ENCODE results near the gene ZNF786. TPM values are rescaled to one million over a fixed set of nuclear protein-coding genes. Genes with fewer than 3 reads are reported as not detected.
A peak's percentile ranks its signal among the peaks of the same experiment; 100 is the strongest.

The ZNF786 gene
- total RNA-seq (2013; cell fraction: nucleolus; rRNA removed), result 8.3 and 9.4 TPM in 2 replicates
- total RNA-seq (2014; rRNA removed) (4.8 and 6.3 TPM in 2 replicates), total RNA-seq (2014; rRNA removed; fragmentation: Illumina TruSeq; extraction: Trizol) (3.7 and 4.1 TPM in 2 replicates), total RNA-seq (2021) (5.8 and 6.4 TPM in 2 replicates), polyA plus RNA-seq (2011; rRNA removed) (1.6 and 1.8 TPM in 2 replicates), polyA plus RNA-seq (2014; fragmentation: Illumina TruSeq; extraction: Trizol) (2.0 and 2.9 TPM in 2 replicates), polyA plus RNA-seq (2014; fragmentation: Nextera tagmentation; extraction: Ambion mirVana) (under 1 TPM; 0.47 to 0.86 TPM), polyA plus RNA-seq (2014; rRNA removed) (3.7 and 4.4 TPM in 2 replicates), polyA plus RNA-seq (2016; fragmentation: Nextera tagmentation; extraction: Ambion mirVana) (1 to 10 TPM; 4.9 to 7.0 TPM), polyA minus RNA-seq (2011; rRNA and poly(A)+ RNA removed) (4.3 and 8.3 TPM in 2 replicates), Bru-seq, nascent RNA (percentile 57 among the genes with signal in this experiment), BruChase-seq, experiment 1, labeled RNA remaining after a 6-hour chase (percentile 52 among the genes with signal in this experiment), BruChase-seq, experiment 2, labeled RNA remaining after a 2-hour chase (percentile 52 among the genes with signal in this experiment)
- 1.2 TPM for polyA plus RNA-seq (2011; ENCODE audit: low read depth)
- 1.9 and 3.2 TPM in 2 replicates for polyA plus RNA-seq (2011; cell fraction: cytosol; rRNA removed)
- polyA plus RNA-seq (2011; cell fraction: nucleus; rRNA removed), result 2.5 and 4.3 TPM in 2 replicates
- 2.5 and 3.0 TPM in 2 replicates for polyA plus RNA-seq (2012)
- polyA minus RNA-seq (2011; cell fraction: cytosol; rRNA and poly(A)+ RNA removed), result 2.1 and 2.3 TPM in 2 replicates
- 2.3 and 5.0 TPM in 2 replicates for polyA minus RNA-seq (2011; cell fraction: nucleus; rRNA and poly(A)+ RNA removed)
- long read RNA-seq, experiment 1, partial matches to known transcripts, result 0 of 3 reads
- long read RNA-seq, experiment 1, other reads (novel, unspliced or antisense), result 3 of 3 reads
- long read RNA-seq, experiment 2, partial matches to known transcripts, result 0 of 10 reads
- long read RNA-seq, experiment 2, other reads (novel, unspliced or antisense), result 6 of 10 reads

- intact Hi-C loops (cut with micrococcal nuclease; ENCODE audit: unreplicated experiment), result loop anchor here (1.0 to 2.0 kb wide), 2 partner anchors 62 to 85 kb away; partner anchors contain the start of gene PDIA4
- RAD21 ChIA-PET (ENCODE audit: unreplicated experiment), result no interaction called here
- TF ChIP-seq RCOR1 (conservative IDR thresholded peaks at IDR 0.05; ENCODE audit: low read depth, low read length), result no peak
- TF ChIP-seq TCF12 (IDR thresholded peaks at IDR 0.05; ENCODE audit: low read depth, low read length), result peak; percentile 34; the same call in 1 of the 2 replicates
- no peak for TF ChIP-seq SMAD1 (IDR thresholded peaks at IDR 0.05; ENCODE audit: low read depth, partially characterized antibody)
- TF ChIP-seq FOXK2 (IDR thresholded peaks at IDR 0.05), result no peak
- no peak; the same call in 1 of the 2 replicates for TF ChIP-seq RBBP5 (conservative IDR thresholded peaks at IDR 0.05)
- peak in 1 of 2 experiments; percentile 67; a peak in 2 of 4 replicates for TF ChIP-seq BHLHE40 (IDR thresholded peaks at IDR 0.05; ENCODE audit: borderline replicate concordance in 1 of 2, low read depth in 2 of 2, low read length in 1 of 2)
- TF ChIP-seq GATAD2B (conservative IDR thresholded peaks at IDR 0.05; ENCODE audit: low read depth), result peak; percentile 72
- TF ChIP-seq HDGF (IDR thresholded peaks at IDR 0.05), result no peak
- 0 out of 4 replicates have a peak, but pooled peaks of 1 of the 2 experiments have one; percentile 9 for TF ChIP-seq EP300 (IDR thresholded peaks at IDR 0.05; ENCODE audit: borderline replicate concordance in 1 of 2, control insufficient read depth in 1 of 2, low read depth in 2 of 2, low read length in 2 of 2)
- no peak for TF ChIP-seq EZH2 (IDR thresholded peaks at IDR 0.05; ENCODE audit: borderline replicate concordance, control insufficient read depth, low read depth, low read length)
- no peak for TF ChIP-seq ZBED1 (IDR thresholded peaks at IDR 0.05; ENCODE audit: borderline replicate concordance)
- no peak for TF ChIP-seq TARDBP (IDR thresholded peaks at IDR 0.05; ENCODE audit: borderline replicate concordance)
- no peak for TF ChIP-seq CEBPB (IDR thresholded peaks at IDR 0.05; ENCODE audit: borderline replicate concordance in 1 of 2, low read depth in 2 of 2, low read length in 2 of 2)
- peak; percentile 62; the same call in 1 of the 2 replicates for TF ChIP-seq FOXM1 (IDR thresholded peaks at IDR 0.05; ENCODE audit: low read depth, low read length)
- TF ChIP-seq BCLAF1 (IDR thresholded peaks at IDR 0.05), result no peak
These were observed at the start of gene ZNF786 for GRCh38 chr7:149090397-149091195. TSS of gene ZNF786 (minus strand) at chr7:149090718. CDS start at chr7:149090640, 78 bp downstream.

More at GRCh38 chr7:149090397-149091195, at the start of gene ZNF786:
- H3K4me3 ChIP-seq, result peak within 1 kb of the TSS; percentile 93
- H2AFZ ChIP-seq (ENCODE audit: control insufficient read depth, low read depth, low read length), result peak within 1 kb of the TSS; percentile 96
- ChIA-PET SMC1A (ENCODE audit: uncharacterized antibody, unreplicated experiment) (interaction anchor here (0.6 kb wide), 2 partner anchors 85 to 148 kb away, joined by 3 read pairs; no protein-coding TSS in a partner anchor), POLR2A (no interaction called here), CTCF (interaction anchor here (0.6 to 1.0 kb wide), 2 partner anchors 85 to 513 kb away, joined by 3 read pairs; no protein-coding TSS in a partner anchor)
- H3K4me1 ChIP-seq (ENCODE audit: control insufficient read depth, insufficient read depth, low read length), result peaks cover 6% of the 10 kb centered on the region; the same call in 1 of the 2 replicates
- H3K4me2 ChIP-seq (ENCODE audit: control insufficient read depth, insufficient read depth), result peak within 1 kb of the TSS; percentile 98
- peak within 1 kb of the TSS; percentile 93 for H3K27ac ChIP-seq (ENCODE audit: control insufficient read depth, insufficient read depth)
- peak; percentile 83 for FAIRE-seq
- BruUV-seq (replicated peaks), result no TSS peak
- peak within 1 kb of the TSS; percentile 92 for H3K9ac ChIP-seq (ENCODE audit: control insufficient read depth, insufficient read depth, low read length)
- in situ Hi-C loops (cut with MboI), result no loop called here
- H3K27me3 ChIP-seq (replicated peaks in 1 of 2; ENCODE audit: control insufficient read depth in 2 of 2, insufficient read depth in 2 of 2, low read length in 1 of 2), result no peaks in the 10 kb centered on the region
- no peaks in the 10 kb centered on the region for H4K20me1 ChIP-seq (ENCODE audit: control insufficient read depth, insufficient read depth)
- 1% methylated on average over 57 of the region's 77 CpGs for WGBS (ENCODE audit: insufficient coverage, insufficient replicate concordance, low lambda C conversion rate, missing lambda C conversion rate)
- peaks cover 6% of the 10 kb centered on the region for H3K79me2 ChIP-seq (ENCODE audit: control insufficient read depth, insufficient read depth, low read length)
- H3K9me3 ChIP-seq (replicated peaks; ENCODE audit: control insufficient read depth, insufficient read depth, low read length), result no peaks in the 10 kb centered on the region; the same call in 2 of the 3 replicates
- H3K36me3 ChIP-seq (ENCODE audit: control insufficient read depth in 2 of 2, insufficient read depth in 2 of 2, low read length in 1 of 2), result no peaks in the 10 kb centered on the region
- DNase-seq (ENCODE audit: low read depth, low spot score), result peak; percentile 48
- ATAC-seq, result peak; percentile 94
